Stimulated activated CD4-positive, alpha-beta T cell treated with anti-CD3 and anti-CD28 coated beads, Interleukin-1b, Interleukin-23, amount 100 ng/mL, for 48 hours (primary cell): ENCODE measurements around the gene COTL1.

ENCODE experiments used
- DNase-seq: peaks from one replicate; pipeline ENCODE4 v3.0.0-alpha.2; 2020

The COTL1 gene

DNA sequence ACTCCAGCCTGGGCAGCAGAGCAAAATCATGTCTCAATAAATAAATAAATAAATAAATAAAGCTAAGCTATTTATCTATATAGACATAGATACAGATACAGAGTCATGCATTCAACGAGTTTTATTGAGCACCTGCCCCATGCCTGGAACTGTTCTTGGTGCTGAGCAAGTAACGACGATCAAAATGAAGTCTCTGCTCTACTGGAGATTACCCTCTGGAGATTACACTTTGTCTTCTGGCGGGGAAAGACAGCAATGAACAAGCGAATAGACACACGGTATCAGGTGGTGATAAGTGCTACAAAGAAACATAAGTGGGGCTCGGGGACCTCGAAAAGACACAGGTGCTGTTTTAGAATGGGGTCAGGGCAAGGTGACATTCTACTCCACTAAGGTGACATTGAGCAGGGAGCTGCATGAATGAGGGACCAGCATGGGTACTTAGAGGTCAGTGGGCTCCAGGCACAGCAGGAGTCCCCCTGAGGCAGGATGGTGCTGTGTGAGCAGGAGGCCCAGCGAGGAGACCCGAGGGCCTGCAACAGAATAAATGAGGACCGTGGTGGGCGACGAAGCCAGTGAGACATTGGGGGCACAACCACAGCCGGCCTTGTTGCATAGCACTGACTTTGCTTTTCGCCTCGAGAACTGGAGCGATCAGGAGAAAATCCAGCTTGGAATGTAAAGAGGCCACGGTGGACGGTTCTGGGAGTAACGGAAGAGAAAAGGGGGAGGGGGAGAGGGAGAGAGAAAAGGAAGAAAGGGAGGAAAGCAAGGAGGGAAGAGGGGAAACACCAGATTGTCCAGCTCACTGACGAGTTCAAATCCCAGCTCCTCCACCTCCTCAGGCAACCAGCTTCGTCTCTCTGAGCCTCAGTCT, 71.0 kb downstream of the COTL1 start:
- no peak for DNase-seq

DNA sequence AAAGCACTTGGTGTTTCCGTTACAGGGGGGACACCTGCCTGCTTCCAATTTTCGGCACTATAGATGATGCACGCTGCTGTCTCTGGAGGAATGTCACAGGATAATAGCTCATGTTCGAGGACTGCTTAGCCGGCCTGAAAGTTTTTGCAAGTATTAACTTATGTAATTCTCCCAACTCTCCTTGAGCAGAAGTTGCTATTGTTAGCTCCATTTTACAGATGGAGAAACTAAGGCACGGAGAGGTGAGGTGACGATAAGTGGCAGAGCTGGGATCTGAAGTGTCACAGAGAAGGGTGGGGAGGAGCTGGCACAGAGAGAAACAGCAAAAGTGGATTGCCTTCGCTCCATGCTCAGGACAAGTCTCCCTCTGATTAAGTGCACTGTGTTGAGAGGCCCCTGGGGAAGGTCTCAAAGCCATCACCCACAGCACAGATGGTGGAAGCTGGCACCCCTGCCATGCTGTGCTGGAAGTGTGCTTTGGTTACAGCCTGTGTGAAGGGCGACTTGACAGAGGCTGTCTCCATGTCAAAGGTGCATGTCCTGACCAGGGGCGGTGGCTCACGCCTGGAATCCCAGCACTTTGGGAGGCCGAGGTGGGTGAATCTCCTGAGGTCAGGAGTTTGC, 72.7 kb downstream of the COTL1 start:
- DNase-seq, result no peak

DNA sequence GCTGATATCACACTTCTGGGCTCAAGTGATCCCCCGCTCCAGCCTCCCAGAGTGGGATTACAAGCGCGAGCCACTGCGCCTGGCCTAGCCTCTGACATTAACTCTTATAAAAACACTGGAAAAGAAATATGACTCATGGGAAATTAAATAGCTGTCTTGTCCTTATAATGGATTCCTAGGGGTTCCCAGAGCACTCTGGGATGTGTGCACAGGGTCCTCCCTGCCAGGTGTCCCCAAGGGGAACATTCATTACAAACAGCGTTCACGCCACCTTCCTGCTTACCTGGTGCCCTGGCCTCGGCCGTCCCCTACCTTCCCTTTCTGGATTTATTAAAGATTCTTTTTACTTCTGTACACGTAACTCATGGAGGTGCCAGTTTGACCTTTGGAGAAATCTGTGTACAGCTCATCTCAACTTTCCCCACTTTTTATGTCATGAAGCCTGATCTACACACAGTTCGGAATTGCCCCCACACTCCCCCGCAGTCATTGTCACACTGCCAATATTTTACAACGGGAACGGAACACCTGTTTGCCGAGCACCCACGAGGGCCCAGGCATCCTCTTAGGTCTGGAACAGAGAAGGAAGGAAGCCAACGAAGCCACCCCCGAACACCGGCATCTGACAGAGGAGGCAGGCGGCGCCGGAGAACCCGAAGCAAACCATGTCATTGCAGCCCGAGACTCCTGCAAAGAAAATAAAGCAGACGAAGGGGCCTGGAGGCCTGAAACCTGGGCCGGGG, 73.7 kb downstream of the COTL1 start:
- peak; percentile 31 for DNase-seq

DNA sequence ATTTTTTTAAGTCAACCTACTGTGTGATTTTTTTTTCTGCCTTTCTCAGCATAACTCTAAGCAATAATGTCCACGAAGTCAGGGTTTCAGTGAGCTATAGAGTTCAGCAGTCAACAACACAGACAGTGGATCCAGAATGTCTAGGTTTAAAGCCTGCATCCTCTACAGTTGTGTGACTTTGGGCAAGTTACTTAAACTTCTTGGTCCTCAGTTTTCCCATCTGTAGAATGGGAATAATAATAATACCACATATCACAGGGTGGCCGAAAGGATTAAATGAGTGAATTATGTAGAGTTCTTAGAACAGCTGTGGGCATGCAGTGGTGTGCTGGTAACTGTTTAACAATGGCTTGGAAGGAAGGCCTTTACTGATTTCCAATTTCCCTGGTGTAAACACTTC, 74.6 kb downstream of the COTL1 start:
- DNase-seq, result no peak

DNA sequence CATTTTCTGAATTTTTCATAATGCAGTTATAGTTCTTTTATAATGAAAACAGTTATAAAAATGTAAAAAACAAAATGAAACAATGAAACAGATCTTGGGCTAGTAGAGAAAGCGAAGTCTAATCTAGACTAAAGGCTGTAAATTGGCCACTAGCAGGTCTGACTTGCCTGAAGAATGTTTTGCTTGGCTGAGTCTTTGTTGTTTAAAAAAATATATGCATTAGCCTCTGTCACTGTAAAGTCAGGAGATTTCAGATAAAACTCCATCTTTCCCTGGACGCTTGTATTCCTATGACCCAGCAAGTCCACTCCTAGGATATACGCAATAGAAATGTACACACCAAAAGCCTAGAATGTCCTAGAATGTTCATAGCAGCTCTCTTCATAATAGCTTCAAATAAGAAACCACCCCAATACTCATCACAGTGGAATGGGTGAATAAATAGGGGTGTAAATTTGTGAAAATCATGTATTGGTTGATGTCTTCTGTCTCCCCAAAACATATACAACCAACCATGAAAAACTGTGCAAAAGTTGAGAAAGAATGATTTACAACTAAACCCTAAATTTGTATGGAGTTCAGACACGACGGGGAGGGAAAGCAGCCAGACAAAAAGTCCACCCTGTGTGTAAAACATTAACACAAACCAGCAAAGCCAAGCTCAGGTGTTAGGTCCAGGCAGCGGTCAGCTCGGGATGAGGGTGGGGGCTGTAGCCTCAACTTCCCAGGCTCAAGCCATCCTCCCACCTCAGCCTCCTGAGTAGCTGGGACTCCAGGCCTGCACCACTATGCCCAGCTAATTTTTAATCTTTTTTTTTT, 75.7 kb downstream of the COTL1 start:
- no peak for DNase-seq

DNA sequence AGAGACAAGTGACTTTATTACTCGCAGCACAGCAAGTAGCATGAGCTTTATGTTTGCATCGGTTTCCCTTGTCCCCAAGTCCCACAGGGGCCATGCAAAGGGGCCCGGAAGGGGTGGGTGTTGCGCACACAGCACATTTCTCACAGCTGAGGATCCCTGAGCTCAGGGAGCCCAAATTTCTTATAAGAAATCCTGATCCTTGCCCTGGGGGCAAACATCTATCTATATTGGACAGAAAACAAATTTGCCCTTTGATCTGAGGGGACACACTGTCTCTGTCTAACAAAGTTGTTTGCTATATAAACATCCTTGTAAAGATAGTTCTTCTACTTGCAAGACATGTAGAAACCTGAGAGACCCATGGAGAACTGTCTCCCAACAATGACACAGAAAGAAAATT, 77.7 kb downstream of the COTL1 start:
- no peak for DNase-seq

DNA sequence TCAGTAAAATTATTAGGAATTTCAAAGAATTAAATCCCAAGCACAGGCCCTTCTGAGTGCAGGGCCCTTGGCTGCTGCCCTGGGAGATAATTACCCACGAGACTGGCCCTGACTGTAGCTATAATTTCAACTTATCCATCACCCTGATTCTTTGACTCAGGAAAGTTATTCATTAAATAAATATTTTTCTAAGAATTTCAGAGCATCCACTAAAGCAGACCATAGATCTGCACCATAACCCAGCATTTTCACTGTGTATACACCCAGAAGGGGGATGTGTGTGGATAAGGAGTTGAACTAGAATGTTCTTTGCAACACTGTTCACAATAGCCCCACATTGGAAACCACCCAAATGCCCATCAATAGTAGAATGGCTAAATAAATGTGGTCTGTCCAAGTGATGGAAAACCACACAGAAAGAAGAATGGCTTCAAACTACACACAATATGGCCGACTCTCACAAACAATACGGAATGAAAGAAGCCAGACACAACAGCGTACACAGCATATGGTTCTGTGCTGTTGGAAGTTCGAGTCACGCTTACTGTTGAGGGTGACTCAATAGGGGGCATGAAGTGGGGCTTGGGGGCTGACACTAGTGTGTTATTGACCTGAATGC, 79.5 kb downstream of the COTL1 start:
- DNase-seq, result no peak

DNA sequence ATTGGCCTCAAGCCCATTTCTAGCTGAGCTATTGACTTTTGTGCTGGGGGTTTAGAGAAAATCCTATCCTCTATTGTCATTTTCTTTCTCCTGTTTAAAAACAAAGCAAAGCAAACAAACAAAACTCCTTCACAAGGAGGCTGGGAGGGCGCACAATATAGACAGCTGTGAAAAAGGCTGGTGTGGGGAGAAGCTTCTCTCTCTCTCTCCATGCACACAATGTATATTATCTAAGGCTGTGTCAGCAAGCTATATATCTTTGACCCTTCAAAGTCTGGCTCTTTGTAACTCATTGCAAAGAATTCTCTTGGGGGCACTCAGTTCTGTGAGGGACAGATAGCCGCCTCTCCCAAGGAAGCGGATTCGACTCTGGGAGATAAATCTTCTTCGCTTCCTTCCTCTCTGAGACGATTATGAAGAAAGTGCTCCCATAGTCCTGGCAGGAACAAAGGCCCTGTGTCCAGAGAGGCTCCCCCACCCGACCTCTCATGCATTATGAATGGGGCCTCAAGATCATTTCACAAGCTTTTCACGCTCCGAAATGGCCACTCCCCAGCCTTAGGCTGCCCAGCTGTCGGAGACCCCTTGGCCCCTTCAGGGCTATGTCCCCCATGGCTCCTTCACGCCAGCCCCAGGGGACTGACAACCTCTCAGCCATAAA, 80.3 kb downstream of the COTL1 start:
- no peak for DNase-seq

DNA sequence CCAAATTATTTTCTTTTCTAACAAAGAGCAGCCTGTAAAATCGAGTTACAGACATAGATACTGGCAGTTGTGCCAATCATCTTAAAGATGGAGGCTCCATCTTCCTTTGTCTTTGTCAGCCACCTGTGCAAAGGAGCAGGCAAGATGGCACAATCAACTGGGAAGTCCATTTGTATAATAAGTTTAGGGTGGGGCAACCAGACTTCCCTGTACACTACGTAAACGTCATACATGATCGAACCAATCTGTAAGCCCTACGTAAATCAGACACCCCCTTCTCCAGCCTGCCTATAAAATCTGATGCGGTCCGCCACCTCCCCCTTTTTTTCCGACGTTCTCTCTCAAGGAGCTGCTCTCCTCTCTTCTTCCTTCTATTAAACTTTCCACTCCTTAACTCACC, 82.0 kb downstream of the COTL1 start:
- no peak for DNase-seq

DNA sequence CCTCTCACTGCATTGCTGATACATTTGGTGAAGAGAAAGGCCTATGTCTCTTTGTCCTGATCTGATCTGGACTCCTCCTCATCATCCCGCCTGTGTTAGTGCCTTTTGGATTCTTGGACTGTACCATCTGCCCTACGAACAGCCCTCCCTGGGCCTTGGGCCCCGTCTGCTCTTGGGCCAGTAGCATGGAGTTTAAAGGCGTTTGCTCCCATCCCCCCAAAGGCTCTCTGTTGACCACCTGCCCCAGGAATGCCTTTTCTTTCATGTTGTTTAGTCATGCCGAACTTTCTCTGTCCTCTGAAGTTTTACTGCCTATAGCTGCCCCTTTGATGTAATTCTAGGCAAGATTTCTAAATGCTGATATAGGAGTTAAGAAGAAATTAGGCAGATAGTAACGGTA, 82.5 kb downstream of the COTL1 start:
- DNase-seq, result no peak

DNA sequence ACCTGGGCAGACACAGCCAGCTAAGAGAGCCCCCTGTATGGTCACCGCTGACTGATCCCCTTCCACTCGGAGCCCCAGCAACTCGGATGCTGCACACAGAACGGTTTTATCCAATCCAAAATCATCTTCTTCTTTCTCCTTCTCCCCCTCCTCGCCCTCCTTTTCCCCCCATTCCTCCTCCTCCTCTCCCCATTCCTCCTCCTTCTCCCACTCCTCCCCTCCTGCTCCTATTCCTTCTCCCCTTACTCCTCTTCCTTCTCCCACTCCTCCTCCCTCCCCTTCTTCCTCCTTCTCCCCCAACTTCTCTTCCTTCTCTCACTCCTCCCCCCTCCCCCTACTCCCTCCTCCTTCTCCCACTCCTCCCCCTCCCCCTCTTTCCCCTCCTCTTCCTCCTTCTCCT, 83.1 kb downstream of the COTL1 start:
- no peak for DNase-seq

DNA sequence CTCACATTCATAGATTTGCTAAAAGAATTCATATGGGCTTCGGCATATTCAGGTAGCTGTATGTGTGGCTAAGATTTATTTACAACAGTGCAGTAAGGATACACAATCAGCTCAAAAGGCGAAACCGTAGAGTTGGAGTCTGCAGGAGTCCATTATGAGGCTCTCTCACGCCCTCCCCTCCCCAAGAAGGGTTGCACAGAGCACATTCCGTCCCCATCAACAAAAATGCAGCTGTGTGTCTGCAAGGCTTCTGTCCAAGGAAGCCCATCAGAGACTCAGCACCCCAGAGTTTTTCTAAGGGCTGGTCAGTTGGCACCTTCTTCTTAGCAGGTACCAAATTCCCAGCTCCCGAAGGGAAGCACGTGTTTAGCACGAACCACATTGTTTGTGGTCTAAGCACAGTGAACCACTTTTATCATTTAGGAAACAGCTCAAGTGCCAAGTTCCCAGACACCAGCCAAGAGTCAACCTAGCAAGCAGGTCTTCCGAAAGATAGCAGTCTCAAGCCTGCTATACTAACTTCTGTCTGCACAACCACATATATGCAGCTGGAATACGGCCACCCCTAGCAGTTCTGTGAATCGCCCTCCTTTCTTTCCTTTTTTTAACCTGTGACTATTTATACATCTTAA, 84.9 kb downstream of the COTL1 start:
- DNase-seq, result no peak

DNA sequence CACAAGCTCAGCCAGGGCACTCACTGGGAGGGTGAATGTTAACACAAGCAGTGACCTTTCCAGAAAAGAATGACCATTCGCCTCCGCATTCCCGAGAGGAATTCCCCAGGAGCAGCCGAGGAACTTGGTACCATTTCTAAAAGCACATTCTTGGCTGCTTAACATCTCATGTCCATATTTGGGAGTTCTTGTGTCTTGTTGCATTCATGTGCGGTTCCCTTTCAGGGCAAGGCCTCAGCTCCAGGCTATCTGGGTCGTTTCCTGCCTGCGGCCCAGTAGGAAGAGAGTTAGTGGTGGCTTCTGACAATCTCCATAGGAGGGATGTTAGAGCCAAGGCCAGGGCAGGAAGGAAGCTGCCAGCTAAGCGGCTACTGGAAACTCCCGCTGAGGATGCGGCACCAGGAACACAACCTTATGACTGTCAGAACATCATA, 85.6 kb downstream of the COTL1 start:
- DNase-seq, result no peak

DNA sequence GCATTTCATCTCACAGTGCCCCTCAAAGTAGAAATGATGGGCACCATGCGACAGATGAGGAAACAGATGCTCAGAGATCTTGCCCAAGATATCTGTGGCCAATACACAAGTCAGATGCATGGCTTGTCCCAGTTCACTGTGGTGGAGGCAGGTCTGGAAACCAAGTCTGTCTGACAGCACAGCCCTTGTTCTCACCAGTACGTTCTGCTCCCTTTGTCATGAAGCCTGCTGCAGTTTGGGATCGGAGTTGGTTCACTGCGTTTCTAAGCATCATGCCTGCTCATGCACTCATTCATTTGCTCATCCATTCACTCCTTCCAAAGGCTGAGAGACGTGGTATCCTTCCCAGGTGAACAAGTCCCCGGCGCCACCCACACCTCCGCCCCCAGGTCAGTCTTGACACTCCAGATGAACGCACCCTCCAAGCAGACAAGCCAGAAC, 86.2 kb downstream of the COTL1 start:
- no peak for DNase-seq

DNA sequence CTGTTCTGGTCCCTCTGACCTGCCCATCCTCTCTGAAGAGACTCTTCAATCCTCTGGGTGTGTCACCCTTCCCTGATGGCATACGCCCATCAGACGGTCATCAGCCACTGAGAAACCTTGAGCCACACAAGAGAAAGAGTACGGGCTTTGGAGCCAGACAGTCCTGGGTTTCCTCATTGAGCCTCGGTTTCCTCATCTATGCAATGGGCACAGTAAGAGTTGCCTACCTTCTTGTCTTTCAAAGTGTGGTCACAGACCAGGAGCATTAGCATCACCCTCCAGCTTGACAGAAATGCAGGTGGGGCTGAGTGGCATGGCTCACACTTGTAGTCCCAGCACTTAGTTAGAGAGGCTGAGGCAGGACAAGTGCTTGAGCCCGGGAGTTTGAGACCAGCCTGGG, 87.3 kb downstream of the COTL1 start:
- DNase-seq, result no peak

DNA sequence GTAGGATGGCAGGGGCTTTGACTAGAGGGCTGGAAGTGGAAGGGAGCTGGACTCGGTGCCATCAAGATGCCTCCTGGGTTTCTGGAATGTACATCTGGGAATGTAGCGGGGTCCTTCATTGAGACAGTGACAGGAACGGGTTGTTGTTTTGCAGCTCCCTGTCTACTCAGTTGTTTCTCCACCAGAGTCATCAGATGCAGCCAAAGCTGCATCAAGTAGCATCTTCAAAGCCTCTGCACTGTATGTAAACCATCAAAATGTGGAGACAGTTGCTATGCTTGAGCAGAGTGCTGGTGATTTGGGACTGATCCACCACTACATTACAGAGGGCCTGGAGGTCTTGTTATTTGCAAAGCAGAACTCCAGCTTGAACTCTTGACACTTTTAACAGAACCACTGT, 88.3 kb downstream of the COTL1 start:
- DNase-seq, result no peak

DNA sequence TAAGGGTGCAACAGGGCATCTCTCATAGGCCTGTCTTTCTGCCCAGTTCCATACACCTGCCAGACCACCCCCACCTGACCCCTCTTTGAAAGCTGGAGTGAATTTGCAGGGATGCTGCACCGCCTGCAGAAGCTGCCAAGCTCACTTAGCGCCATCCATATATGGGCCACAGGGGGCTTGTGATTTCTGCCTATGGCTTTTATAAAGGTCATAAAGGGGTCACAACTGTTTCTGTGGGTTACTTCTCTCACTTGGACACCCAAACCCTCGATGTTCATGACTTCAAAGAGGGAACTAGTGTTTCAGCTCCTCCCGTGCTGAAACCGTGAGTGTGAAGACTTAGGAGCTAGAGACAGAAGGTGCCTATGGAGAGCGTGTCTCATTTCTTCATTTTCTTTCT, 89.6 kb downstream of the COTL1 start:
- DNase-seq, result no peak

DNA sequence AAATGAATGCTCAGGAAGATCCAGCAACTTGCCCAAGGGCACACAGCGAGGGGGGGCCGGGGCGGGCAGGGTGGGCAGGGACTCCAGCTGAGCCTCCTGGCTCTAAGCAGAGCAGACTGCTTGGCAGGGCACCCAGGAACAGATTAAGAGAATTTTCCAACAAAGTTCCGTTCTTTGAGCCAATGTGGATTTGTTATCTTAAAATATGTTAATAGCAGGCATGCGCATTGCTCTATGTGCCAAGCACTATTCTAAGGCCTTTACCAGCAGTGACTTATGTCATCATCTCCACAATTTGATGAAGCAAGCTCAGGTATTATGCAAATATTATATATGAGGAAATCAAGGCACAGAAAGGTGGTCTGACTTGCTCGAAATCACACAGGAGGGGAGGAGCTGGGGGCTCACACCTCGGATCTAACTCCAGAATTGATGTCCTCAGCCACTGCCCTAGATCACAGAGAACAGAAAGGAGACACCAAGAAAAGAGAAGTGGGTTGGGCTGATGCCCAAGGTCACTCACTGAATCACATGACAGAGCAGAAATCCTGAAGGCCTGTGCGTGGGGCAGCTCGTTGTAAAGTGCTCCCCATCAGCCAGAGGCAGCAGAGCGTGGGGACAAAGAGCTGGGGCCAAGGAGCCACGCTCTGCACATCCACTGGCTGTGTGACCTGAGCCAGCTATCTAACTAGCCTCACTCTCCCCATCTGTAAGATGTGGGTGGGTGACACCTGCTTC, 90.2 kb downstream of the COTL1 start:
- DNase-seq, result no peak

DNA sequence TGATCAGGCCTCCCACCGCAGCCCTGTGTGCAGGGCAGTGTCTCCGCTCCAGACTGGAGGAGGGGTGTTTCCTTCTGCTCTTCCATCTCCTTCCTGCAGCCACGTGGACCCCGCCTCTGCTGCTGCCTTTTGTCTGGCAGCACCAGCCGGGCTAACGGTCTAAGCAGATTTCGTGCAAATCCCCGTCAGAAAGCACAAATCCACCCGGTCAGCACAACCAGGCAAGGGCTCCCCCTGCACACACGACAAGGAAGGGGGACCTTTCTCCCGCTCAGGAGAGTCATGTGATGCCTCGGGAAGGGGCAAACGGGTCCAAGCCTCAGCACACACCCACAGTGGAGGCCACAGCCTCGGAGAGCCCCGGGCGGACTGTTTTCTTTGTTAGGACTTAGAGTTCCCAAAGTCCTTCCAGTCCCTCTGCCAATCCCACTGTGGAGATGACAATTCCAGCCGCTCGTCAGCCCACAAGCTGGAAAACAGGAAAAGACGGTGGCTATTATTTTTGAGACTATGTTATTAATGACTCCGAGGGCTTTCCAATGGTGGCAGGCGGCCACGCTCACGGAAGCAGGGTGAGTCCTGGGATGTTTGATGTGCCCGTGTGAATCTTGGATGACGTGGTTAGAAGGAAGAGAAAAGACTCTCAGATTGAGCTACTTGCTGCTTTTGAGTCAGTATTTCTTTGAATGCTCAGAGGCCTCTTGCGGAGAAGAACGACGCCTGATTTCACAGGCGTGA, 90.9 kb downstream of the COTL1 start:
- no peak for DNase-seq
